OCI-LY3 (cell line): ENCODE data around the gene PCBP2.

Experiments used
- CTCF ChIP-seq: fragments of 200-600, 300-600 bp; sonication (generic); IDR thresholded peaks from 2 replicates; pipeline ENCODE4 v1.5.1; 2014; ENCODE audit warnings: antibody characterized with exemption, low read length, low read depth
- EZH2phosphoT487 ChIP-seq: fragments of 200-600 bp; shearing (Covaris generic); IDR thresholded peaks from 2 replicates; pipeline ENCODE4 v1.6.1; 2018; ENCODE audit warnings: antibody characterized with exemption, mixed run types, low read depth

DNA sequence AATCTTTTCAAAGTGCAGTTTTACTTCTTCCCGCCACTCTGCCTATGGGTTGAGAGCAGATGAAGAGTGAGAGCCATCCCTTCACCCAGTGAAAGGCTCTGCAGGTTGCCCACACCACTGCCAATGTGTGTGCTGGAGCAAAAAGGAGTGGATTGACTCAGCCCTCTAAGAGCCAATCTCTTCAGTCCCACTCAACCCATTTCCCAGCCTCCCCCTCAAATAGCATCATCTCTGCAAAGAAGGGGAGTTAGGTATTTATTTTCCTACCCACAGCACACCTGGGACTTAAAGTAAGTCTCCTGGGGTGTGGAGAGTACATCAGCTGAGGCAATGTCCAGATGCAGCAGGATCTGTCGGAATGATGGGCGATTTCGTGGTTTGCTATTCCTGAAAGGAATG lies 32.1 kb downstream of the PCBP2 start:
- no peak for TF ChIP-seq CTCF
- no peak for TF ChIP-seq EZH2phosphoT487
